AG09319 (cell line): ENCODE results near the gene CCDC187.

ENCODE experiments used
- DNase-seq: peaks from one replicate; pipeline ENCODE4 v3.0.0-alpha.2; 2010; ENCODE audit warnings: low read depth; ENCODE audit errors: extremely low read depth
- CTCF ChIP-seq: IDR thresholded peaks from 2 replicates; pipeline ENCODE4 v1.5.1; 2011; ENCODE audit warnings: low read depth, mild to moderate bottlenecking, inconsistent platforms, low read length, moderate library complexity

Gene CCDC187

GRCh38 chr9:136339173-136339957 lies 35.5 kb upstream of the CCDC187 start:
- peak; percentile 81 for TF ChIP-seq CTCF
- no peak for DNase-seq

GRCh38 chr9:136338511-136338910 lies 34.6 kb upstream of the CCDC187 start:
- TF ChIP-seq CTCF, result no peak

GRCh38 chr9:136337416-136338395 lies 33.8 kb upstream of the CCDC187 start:
- DNase-seq, result no peak
- TF ChIP-seq CTCF, result no peak

More at GRCh38 chr9:136338511-136338910, 34.6 kb upstream of the CCDC187 start:
- DNase-seq, result no peak

DNA sequence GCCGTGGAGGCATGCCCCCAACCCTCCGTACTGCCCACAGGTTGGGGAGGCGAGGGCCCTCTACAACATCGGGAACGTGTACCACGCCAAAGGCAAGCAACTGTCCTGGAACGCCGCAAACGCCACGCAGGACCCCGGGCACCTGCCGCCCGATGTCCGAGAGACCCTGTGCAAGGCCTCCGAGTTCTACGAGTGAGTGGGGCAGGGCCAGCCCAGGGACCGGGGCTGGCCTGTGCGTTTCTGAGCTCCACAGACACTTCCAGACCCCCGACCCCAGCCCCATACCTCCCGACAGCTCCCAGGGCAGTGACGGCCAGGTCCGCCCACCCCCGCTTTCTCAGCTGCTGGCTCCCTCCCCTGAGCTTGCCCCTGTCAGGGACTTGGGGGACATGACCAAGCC lies 33.0 kb upstream of the CCDC187 start:
- no peak for TF ChIP-seq CTCF
- DNase-seq, result no peak

DNA sequence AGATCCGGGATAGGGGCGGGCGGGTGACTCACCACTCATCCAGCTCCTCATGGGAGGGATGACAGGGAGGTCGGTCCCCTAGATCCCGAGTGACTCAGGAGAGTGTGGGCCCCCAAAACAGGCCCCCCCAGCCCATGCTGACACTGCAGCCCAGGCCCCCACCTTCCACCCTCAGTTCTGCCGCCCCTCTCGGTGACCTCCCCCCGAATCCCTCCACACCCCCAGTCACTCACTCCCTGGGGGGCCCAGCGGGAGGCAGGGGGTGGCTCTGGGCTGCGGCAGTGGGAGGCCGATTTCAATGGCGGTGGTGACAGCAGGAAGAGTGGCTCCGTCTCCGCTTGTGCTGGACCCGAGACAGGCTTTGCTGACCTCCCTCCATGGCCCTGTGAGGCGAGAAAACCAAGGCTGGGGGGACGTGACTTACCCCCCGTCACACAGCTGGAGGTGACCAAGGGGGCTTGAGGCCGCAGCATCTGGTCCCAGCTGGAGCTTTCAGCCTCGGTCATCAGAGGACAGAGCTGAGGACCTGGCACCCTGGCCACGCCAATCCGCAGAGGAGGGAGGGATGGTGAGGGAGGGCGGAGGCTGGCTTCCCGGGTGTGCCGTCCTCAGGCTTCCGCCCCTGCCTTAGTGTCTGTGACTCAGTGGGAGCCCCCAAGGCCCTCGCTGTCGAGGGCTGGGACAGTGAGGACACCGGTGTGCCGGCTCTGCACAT lies 32.4 kb upstream of the CCDC187 start:
- no peak for DNase-seq
- no peak for TF ChIP-seq CTCF

DNA sequence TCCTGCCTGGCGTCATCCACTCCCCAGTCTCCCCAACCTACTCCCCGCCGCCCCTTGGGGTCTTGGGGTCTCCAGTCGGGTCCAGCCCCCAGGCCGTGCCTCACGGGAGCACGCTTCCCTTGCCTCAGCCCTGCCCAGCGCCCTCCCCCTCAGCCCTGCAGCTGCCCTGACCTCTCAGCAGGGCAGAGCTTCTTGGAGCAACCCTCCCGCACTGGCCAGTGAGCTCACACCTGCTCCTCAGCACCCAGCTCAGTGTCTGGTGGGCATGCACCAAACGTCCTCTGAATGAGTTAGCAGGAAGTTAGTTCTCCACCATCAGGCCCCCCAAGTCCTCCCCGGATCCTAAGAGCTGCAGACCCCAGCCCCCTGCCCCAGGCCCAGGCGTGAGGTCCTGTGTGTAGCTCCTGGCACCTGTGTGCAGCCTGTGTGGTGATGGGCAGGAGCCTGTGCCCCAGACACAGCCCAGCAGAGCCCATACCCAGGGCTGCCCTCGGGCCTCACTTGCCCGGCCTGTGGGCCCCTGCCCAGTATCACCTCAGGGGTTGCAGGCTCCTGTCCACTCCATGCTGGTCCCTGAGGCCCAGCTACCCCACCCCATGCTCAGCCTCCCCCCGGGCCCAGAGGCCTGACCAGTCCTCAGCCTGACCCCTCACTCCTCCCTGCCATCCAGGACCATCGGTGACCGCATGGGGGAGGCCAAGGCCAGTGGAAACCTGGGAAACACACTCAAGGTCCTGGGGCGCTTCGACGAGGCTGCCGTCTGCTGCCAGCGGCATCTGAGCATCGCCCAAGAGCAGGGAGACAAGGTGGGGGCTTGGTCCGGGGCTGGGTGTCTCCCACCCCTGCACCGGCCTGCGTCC lies 31.6 kb upstream of the CCDC187 start:
- no peak for TF ChIP-seq CTCF
- no peak for DNase-seq
